ENCODE results near the gene MAP7.
"Not testable (repeated sequence)": the region's sequence is repeated elsewhere in the genome, so short reads cannot be mapped to it uniquely, and the experiment has no call there.

The MAP7 gene

DNA sequence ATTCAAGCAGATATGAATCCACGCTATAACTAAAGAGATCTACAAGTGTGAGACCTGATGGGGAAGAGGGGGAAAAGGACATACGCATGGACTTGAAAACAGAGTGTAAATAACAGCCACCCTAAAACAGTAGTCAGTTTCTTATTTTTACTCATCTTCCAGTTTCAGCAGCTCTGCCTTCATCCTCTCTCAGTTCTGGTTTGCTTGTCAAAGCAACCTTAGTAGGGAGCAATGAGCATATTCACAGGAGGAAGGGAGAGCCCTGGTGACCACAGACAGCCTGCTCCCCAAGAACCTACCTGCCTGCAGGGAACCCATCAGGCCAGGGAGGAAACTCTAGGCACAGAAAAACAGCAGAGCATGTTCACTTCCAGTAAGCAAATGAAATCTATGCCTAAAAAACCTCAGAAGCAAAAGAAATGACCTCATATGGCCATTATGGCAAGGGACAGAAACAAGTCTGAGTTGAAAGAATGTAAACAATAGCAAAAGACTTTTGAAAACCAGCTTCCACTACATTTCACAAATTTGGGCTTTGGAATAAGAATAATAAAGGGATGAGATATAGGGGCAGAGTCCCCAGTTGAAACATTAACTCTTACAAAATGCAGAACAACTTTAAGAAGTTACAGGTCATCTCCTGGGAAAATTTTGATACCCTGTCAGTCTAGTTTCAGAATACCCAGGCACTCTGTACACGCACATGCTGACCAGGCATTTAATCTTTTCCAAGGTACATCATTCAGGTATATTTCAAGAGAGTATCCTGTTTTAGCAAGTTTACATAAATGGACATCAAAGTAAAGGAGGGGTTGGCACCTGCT, 139.8 kb downstream of the MAP7 start:
- no peak for DNase-seq (ENCODE audit: low read depth, low spot score)

DNA sequence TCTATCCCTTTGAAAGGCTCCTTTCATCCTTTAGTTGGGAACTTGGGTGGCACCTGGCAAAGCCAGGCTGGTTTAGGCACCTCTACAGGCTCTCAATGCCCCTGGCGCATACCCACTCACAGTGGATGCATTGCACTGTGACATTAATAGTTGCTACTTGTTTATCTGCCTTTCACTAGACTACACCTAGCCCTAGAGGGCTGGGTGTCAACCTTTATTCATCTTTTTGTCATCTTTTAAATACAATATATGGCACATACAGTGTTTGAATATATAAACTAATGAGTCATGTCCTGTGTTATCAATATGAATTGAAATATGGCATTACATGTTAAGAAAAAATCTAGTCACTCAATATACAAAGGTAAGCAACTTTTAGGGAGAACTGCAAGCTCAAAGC, 140.6 kb downstream of the MAP7 start:
- DNase-seq (ENCODE audit: low read depth, low spot score): no peak
- H3K4me3 ChIP-seq (ENCODE audit: low read length): no peak overlapping the region

More for the DNA sequence above, 139.8 kb downstream of the MAP7 start:
- H3K4me3 ChIP-seq (ENCODE audit: low read length): no peak overlapping the region

GRCh38 chr6:136408204-136408603, 142.0 kb downstream of the MAP7 start:
- H3K4me3 ChIP-seq (ENCODE audit: low read length): no peak overlapping the region
- no peak for DNase-seq (ENCODE audit: low read depth, low spot score)

GRCh38 chr6:136405420-136406029, 144.7 kb downstream of the MAP7 start:
- no peak for DNase-seq (ENCODE audit: low read depth, low spot score)
- H3K4me3 ChIP-seq (ENCODE audit: low read length): no peak overlapping the region

DNA sequence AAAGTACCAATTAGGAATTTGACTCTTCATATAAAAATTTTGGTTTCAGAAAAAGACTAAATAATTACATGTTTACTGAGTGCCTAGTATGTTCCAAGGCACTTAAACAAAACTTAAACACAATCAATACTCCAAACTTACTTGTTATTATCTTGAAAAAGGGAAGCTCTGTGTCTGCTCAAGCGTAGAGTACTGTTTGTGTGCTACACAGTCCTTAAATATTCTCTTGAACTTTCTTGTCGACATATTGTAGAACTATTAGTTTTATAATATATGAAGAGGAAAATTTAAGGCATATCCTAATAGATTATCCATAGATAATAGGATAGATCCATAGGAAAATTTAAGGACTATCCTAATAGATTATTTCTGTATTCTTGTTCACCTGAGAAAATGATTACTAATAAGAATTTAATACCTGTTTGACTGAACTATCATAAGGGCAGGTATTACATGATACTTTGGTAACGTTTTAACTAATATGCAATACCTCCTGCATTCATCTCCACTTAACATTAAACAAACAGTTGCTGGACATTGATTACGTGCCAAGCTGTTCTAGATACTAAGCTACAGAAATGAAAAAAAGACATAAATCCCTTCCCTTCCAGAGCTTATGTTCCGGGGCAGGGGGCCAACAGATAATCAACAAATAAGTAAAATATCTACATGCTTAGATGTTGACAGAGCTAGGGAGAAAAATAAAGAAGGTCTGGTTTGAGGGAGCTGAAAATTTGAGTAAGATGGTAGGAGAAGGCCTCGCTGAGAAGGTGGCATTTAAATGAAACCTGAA, 145.4 kb downstream of the MAP7 start:
- DNase-seq (ENCODE audit: low read depth, low spot score): no peak
- H3K4me3 ChIP-seq (ENCODE audit: low read length): no peak overlapping the region

DNA sequence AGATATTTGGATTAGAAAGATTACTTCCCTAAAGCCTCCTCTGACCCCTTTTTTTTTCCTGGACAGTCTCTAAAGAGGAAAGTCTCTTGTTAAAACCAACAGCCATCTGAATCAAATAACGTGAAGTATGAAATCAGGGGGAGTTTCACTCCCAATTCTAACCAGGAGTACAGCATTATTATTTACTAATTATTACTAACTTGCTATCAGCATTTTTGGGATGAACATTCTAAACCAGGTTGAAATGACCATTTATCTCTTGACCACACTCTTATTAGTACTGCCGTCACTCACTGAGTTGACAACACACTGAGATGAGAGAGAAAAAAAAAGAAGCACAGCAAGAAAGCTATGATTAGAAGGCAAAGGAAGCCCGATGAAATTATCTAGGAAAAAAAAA, 146.2 kb downstream of the MAP7 start:
- H3K4me3 ChIP-seq (ENCODE audit: low read length): no peak overlapping the region
- no peak for DNase-seq (ENCODE audit: low read depth, low spot score)

GRCh38 chr6:136403110-136403980, 146.9 kb downstream of the MAP7 start:
- no peak overlapping the region for H3K4me3 ChIP-seq (ENCODE audit: low read length)
- DNase-seq (ENCODE audit: low read depth, low spot score): no peak

DNA sequence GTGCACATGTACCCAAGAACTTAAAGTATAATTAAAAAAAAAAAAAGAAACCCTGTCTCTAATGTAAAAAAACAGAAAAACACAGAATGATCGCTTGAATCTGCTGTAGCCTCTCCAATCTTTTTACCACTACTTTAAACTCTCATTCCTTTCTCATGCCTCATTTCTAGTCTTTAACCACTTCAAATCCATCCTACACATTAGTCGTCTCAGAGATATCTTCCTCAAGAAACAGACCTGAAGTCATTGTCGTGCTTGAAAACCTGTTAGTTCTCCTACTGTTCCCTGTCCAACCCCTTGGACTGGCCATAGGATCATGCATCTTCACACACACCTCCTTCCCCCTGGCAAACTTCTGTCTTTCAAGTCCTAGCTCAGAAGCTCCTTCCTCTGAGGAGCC, 148.5 kb downstream of the MAP7 start:
- no peak for DNase-seq (ENCODE audit: low read depth, low spot score)
- no peak overlapping the region for H3K4me3 ChIP-seq (ENCODE audit: low read length)

DNA sequence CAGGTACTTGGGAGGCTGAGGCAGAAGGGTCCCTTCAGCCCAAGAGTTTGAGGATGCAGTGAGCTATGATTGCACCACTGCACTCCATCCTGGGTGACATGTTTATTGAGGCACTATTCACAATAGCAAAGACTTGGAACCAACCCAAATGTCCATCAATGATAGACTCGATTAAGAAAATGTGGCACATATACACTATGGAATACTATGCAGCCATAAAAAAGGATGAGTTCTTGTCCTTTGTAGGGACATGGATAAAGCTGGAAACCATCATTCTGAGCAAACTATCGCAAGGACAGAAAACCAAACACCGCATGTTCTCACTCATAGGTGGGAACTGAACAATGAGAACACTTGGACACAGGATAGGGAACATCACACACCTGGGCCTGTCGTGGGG, 149.0 kb downstream of the MAP7 start:
- DNase-seq (ENCODE audit: low read depth, low spot score); H3K4me3 ChIP-seq (ENCODE audit: low read length): not testable (repeated sequence)

GRCh38 chr6:136398453-136398852, 151.8 kb downstream of the MAP7 start:
- DNase-seq (ENCODE audit: low read depth, low spot score): no peak
- H3K4me3 ChIP-seq (ENCODE audit: low read length): no peak overlapping the region

DNA sequence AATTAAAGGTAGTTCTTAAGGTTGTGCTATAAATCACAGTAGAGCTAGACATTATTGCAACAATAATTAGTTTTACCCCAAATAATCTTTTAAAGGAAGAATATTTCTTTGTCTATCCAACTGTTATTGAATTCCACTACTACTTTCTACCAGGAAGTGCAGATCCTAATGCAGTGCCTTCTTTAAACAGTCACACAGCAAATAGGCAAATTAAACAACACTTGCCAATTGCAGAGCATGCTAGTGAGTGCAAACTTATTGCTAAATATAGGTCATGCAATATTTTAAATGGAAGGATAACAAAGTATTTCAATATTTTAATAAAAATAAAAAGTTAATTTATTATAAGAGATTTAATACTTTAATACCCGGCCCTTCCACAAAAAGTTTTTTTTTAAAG, 153.3 kb downstream of the MAP7 start:
- H3K4me3 ChIP-seq (ENCODE audit: low read length): no peak overlapping the region
- DNase-seq (ENCODE audit: low read depth, low spot score): no peak

GRCh38 chr6:136390959-136391358, 159.3 kb downstream of the MAP7 start:
- not testable (repeated sequence) for DNase-seq (ENCODE audit: low read depth, low spot score)

GRCh38 chr6:136387316-136387715, 162.9 kb downstream of the MAP7 start:
- DNase-seq (ENCODE audit: low read depth, low spot score): no peak
- no peak overlapping the region for H3K4me3 ChIP-seq (ENCODE audit: low read length)

More at GRCh38 chr6:136390959-136391358, 159.3 kb downstream of the MAP7 start:
- H3K4me3 ChIP-seq (ENCODE audit: low read length): not testable (repeated sequence)

GRCh38 chr6:136383268-136383937, 166.8 kb downstream of the MAP7 start:
- no peak overlapping the region for H3K4me3 ChIP-seq (ENCODE audit: low read length)
- DNase-seq (ENCODE audit: low read depth, low spot score): no peak

GRCh38 chr6:136382676-136383252, 167.5 kb downstream of the MAP7 start:
- DNase-seq (ENCODE audit: low read depth, low spot score): no peak
- H3K4me3 ChIP-seq (ENCODE audit: low read length): no peak overlapping the region

GRCh38 chr6:136378888-136379287, 171.3 kb downstream of the MAP7 start:
- DNase-seq (ENCODE audit: low read depth, low spot score): no peak
- H3K4me3 ChIP-seq (ENCODE audit: low read length): no peak overlapping the region

- DNase-seq (ENCODE audit: low read depth, low spot score); H3K4me3 ChIP-seq (ENCODE audit: low read length): not testable (repeated sequence)
Measured at GRCh38 chr6:136375836-136376235, 174.4 kb downstream of the MAP7 start.

GRCh38 chr6:136371959-136372358, 178.3 kb downstream of the MAP7 start:
- H3K4me3 ChIP-seq (ENCODE audit: low read length): no peak overlapping the region
- no peak for DNase-seq (ENCODE audit: low read depth, low spot score)
